Endothelial cell (in vitro differentiated cells): ENCODE measurements around the gene KCNJ6. TPM values are rescaled to one million over a fixed set of nuclear protein-coding genes. Genes with fewer than 3 reads are reported as not detected.

Experiments
- DNase-seq: peaks from one replicate; pipeline ENCODE4 v3.0.0; 2021; ENCODE audit warnings: low spot score
- H3K27ac Mint-ChIP-seq: one replicate; pipeline ENCODE4 v1.8.0; 2021; ENCODE audit warnings: mixed read lengths, inconsistent platforms; ENCODE audit not compliant: unreplicated experiment
- H3K27me3 Mint-ChIP-seq: one replicate; pipeline ENCODE4 v1.8.0; 2021; ENCODE audit warnings: mild to moderate bottlenecking, moderate library complexity, mixed read lengths, inconsistent platforms; ENCODE audit not compliant: unreplicated experiment
- H3K36me3 Mint-ChIP-seq: one replicate; pipeline ENCODE4 v1.8.0; 2021; ENCODE audit warnings: mild to moderate bottlenecking, low read depth, mixed read lengths, inconsistent platforms; ENCODE audit not compliant: unreplicated experiment
- H3K4me1 Mint-ChIP-seq: one replicate; pipeline ENCODE4 v1.8.0; 2021; ENCODE audit warnings: mild to moderate bottlenecking, mixed read lengths, inconsistent platforms; ENCODE audit not compliant: unreplicated experiment
- H3K4me3 Mint-ChIP-seq: one replicate; pipeline ENCODE4 v1.8.0; 2021; ENCODE audit warnings: mild to moderate bottlenecking, mixed read lengths, inconsistent platforms; ENCODE audit not compliant: unreplicated experiment
- H3K9me3 Mint-ChIP-seq: one replicate; pipeline ENCODE4 v1.8.0; 2021; ENCODE audit warnings: mixed read lengths, inconsistent platforms; ENCODE audit not compliant: unreplicated experiment
- CTCF ChIP-seq: fragments of 200-600 bp; sonication (generic); IDR thresholded peaks from one replicate; pipeline ENCODE4 v1.5.0; 2021; ENCODE audit warnings: antibody characterized with exemption; ENCODE audit not compliant: unreplicated experiment
- total RNA-seq: library from RNA; stranded (reverse); fragmentation: NEBNext Ultra II Directional; extraction: Animal tissue kit (Norgen Biotek cat#: 25700); gene quantifications from one replicate; pipeline ENCODE4 v1.2.1, GENCODE V29; 2021; ENCODE audit not compliant: unreplicated experiment

KCNJ6 gene
- total RNA-seq, 1 donor from 2014 or later, result 0.41 TPM

- no peak for TF ChIP-seq CTCF
- H3K27me3 Mint-ChIP-seq, result no peaks in the 10 kb centered on the region
- H3K4me1 Mint-ChIP-seq, result peaks cover 8% of the 10 kb centered on the region
- no peak overlapping the region for H3K4me3 Mint-ChIP-seq
- no peak for DNase-seq
- H3K36me3 Mint-ChIP-seq, result no peaks in the 10 kb centered on the region
- no peaks in the 10 kb centered on the region for H3K9me3 Mint-ChIP-seq
- H3K27ac Mint-ChIP-seq, result no peak overlapping the region
Measured at GRCh38 chr21:37805266-37805665, 111.0 kb downstream of the KCNJ6 start.

DNA sequence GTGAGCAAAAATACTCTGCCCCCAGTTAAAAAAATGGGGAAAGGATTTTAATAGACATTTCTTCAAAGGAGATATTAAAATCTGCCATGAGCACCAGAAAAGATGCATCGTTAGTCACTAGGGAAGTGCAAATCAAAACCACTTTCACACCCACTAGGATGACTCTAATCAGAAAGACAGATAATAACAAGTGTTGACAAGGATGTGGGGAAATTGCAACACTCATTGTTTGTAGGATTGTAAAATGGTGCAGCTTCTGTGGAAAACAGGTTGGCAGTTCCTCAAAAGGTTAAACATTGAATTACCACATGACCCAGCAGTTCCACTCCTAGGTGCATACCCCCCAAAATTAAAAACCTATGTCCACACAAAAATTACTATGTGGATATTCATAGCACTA lies 112.3 kb downstream of the KCNJ6 start:
- H3K36me3 Mint-ChIP-seq, result no peaks in the 10 kb centered on the region
- no peak overlapping the region for H3K4me3 Mint-ChIP-seq
- no peaks in the 10 kb centered on the region for H3K27me3 Mint-ChIP-seq
- H3K27ac Mint-ChIP-seq, result no peak overlapping the region
- TF ChIP-seq CTCF, result no peak
- peaks cover 11% of the 10 kb centered on the region for H3K4me1 Mint-ChIP-seq
- H3K9me3 Mint-ChIP-seq, result no peaks in the 10 kb centered on the region
- no peak for DNase-seq

DNA sequence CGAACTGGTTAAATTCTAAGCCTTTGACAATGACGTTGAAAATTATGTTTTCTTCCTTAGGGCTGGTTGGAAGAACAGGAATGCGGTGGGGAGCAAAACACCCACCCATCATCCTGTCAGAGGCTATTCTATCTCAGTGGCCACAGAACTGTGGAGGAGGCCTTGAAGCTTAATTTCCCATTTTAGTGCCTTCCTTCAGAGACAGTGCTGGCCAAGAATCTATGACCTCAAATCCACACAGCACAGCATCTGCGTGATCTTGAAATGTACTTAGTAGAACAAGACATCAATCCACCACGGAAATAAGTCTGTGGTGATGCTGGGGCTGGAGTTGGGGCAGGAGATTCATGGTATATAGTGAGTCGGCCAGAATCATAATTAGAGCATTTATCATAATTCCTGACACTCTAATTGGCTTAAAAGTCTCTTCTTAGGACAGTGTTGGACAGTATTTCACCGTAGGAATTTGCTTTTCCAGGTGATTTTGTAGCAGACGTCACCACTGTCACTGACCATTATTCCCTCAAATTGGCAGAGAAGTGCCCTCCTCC lies 113.1 kb downstream of the KCNJ6 start:
- no peaks in the 10 kb centered on the region for H3K27me3 Mint-ChIP-seq
- no peaks in the 10 kb centered on the region for H3K36me3 Mint-ChIP-seq
- H3K4me1 Mint-ChIP-seq, result peaks cover 12% of the 10 kb centered on the region
- TF ChIP-seq CTCF, result no peak
- H3K9me3 Mint-ChIP-seq, result no peaks in the 10 kb centered on the region
- DNase-seq, result no peak
- H3K27ac Mint-ChIP-seq, result no peak overlapping the region
- H3K4me3 Mint-ChIP-seq, result no peak overlapping the region

DNA sequence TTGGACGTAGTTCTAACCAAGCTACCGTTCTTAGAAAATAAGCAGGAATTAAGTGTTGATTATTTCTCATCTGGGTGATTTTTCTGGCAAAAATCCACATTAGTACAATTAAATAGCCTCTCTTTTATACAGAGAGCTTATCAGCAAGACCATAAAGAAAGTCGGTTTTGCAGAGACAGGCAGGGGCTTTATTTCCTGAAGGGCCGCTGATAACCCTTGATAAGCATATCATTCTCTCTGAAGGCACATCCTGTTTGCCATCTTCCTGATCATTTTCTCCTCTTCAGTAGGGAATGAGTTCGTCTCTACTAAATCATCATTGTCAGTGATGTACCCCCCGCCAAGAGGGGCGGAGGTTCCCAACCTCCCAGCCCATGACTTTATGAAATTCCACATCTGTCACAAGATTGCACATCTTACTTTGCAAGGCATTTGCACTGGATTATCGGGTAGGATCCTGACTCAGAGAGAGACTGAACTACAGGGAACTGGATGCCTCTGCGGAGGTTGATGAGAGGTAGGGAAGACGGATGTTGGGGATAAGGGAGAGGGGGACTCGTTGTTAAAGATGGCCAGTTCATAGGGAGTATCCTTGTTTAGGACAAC lies 115.7 kb downstream of the KCNJ6 start:
- DNase-seq, result no peak
- Mint-ChIP-seq H3K27me3 (peaks cover 2% of the 10 kb centered on the region), H3K9me3 (no peaks in the 10 kb centered on the region), H3K4me3 (no peak overlapping the region), H3K4me1 (peaks cover 12% of the 10 kb centered on the region), H3K27ac (no peak overlapping the region), H3K36me3 (no peaks in the 10 kb centered on the region)
- no peak for TF ChIP-seq CTCF

- Mint-ChIP-seq H3K27me3 (peaks cover 2% of the 10 kb centered on the region), H3K4me1 (peaks cover 10% of the 10 kb centered on the region), H3K36me3 (no peaks in the 10 kb centered on the region), H3K27ac (no peak overlapping the region), H3K4me3 (no peak overlapping the region), H3K9me3 (no peaks in the 10 kb centered on the region)
- no peak for TF ChIP-seq CTCF
- DNase-seq, result no peak
Measured at GRCh38 chr21:37800057-37800455, 116.2 kb downstream of the KCNJ6 start.
